H9 (cell line): ENCODE results near the gene CHN2. TPM values are rescaled to one million over a fixed set of nuclear protein-coding genes. Genes with fewer than 3 reads are reported as not detected.

ENCODE experiments used
- DNase-seq: peaks from one replicate; pipeline ENCODE4 v3.0.0-alpha.2; 2017
- H2AFZ ChIP-seq: one replicate; pipeline ENCODE4 v1.6.1; 2013; ENCODE audit warnings: mild to moderate bottlenecking, low read length, control low read depth, moderate library complexity
- H2AK5ac ChIP-seq: 2 replicates; pipeline ENCODE4 v1.6.1; 2013; ENCODE audit warnings: low read length, control low read depth, mixed read lengths; ENCODE audit not compliant: insufficient read length
- H2BK120ac ChIP-seq: one replicate; pipeline ENCODE4 v1.6.1; 2013; ENCODE audit warnings: low read depth, mild to moderate bottlenecking, low read length, control low read depth, inconsistent platforms; ENCODE audit not compliant: poor library complexity, severe bottlenecking
- H2BK12ac ChIP-seq: 2 replicates; pipeline ENCODE4 v1.6.1; 2013; ENCODE audit warnings: low read length, control low read depth, mixed read lengths, low read depth; ENCODE audit not compliant: insufficient read length
- H2BK15ac ChIP-seq: 2 replicates; pipeline ENCODE4 v1.6.1; 2013; ENCODE audit warnings: low read depth, low read length, control low read depth
- H2BK20ac ChIP-seq: one replicate; pipeline ENCODE4 v1.6.1; 2013; ENCODE audit warnings: low read depth, mild to moderate bottlenecking, low read length, control low read depth, inconsistent platforms; ENCODE audit not compliant: poor library complexity, severe bottlenecking
- H2BK5ac ChIP-seq: 2 replicates; pipeline ENCODE4 v1.6.1; 2013; ENCODE audit warnings: low read length, control low read depth, mixed read lengths; ENCODE audit not compliant: insufficient read length
- H3K14ac ChIP-seq: 2 replicates; pipeline ENCODE4 v1.6.1; 2013; ENCODE audit warnings: low read length, control low read depth; ENCODE audit not compliant: insufficient read depth
- H3K18ac ChIP-seq: 2 replicates; pipeline ENCODE4 v1.6.1; 2013; ENCODE audit warnings: low read depth, mild to moderate bottlenecking, mixed read lengths, low read length, control low read depth; ENCODE audit not compliant: insufficient read length
- H3K23ac ChIP-seq: 2 replicates; pipeline ENCODE4 v1.6.1; 2013; ENCODE audit warnings: low read length, control low read depth, mixed read lengths, low read depth; ENCODE audit not compliant: insufficient read length
- H3K23me2 ChIP-seq: 2 replicates; pipeline ENCODE4 v1.6.1; 2013; ENCODE audit warnings: low read depth, mild to moderate bottlenecking, mixed read lengths, low read length, control low read depth; ENCODE audit not compliant: insufficient read length, poor library complexity, severe bottlenecking
- H3K27ac ChIP-seq: 2 replicates; pipeline ENCODE4 v1.5.1; 2013; ENCODE audit warnings: low read length, control low read depth, mixed read lengths, low read depth; ENCODE audit not compliant: insufficient read length
- H3K27me3 ChIP-seq: 2 replicates; pipeline ENCODE4 v1.6.1; 2013; ENCODE audit warnings: low read length, control low read depth, inconsistent platforms; ENCODE audit not compliant: insufficient read depth
- H3K4ac ChIP-seq: 2 replicates; pipeline ENCODE4 v1.6.1; 2013; ENCODE audit warnings: low read depth, mild to moderate bottlenecking, control low read depth, inconsistent platforms, low read length, moderate library complexity
- H3K4me1 ChIP-seq: 2 replicates; pipeline ENCODE4 v1.6.1; 2013; ENCODE audit warnings: low read length, control low read depth, inconsistent platforms; ENCODE audit not compliant: insufficient read depth
- H3K4me2 ChIP-seq: 2 replicates; pipeline ENCODE4 v1.6.1; 2013; ENCODE audit warnings: low read length, control low read depth, mixed read lengths; ENCODE audit not compliant: insufficient read length, insufficient read depth
- H3K56ac ChIP-seq: 2 replicates; pipeline ENCODE4 v1.6.1; 2013; ENCODE audit warnings: low read depth, mild to moderate bottlenecking, mixed read lengths, low read length, control low read depth; ENCODE audit not compliant: insufficient read length
- H3K79me1 ChIP-seq: 2 replicates; pipeline ENCODE4 v1.6.1; 2013; ENCODE audit warnings: low read depth, mild to moderate bottlenecking, moderate library complexity, low read length, control low read depth, inconsistent platforms; ENCODE audit not compliant: insufficient read depth, poor library complexity, severe bottlenecking
- H3K79me2 ChIP-seq: 2 replicates; pipeline ENCODE4 v1.6.1; 2013; ENCODE audit warnings: low read length, control low read depth, inconsistent platforms; ENCODE audit not compliant: insufficient read depth
- H3K9ac ChIP-seq: 2 replicates; pipeline ENCODE4 v1.6.1; 2013; ENCODE audit warnings: low read length, control low read depth, mixed read lengths; ENCODE audit not compliant: insufficient read length; ENCODE audit errors: extremely low read depth
- H3K9me3 ChIP-seq: one replicate; pipeline ENCODE4 v1.6.1; 2013; ENCODE audit warnings: low read depth, low read length, inconsistent platforms; ENCODE audit not compliant: control insufficient read depth
- H3T11ph ChIP-seq: one replicate; pipeline ENCODE4 v1.6.1; 2013; ENCODE audit warnings: mild to moderate bottlenecking, low read length, control low read depth, inconsistent platforms
- H4K20me1 ChIP-seq: one replicate; pipeline ENCODE4 v1.6.1; 2013; ENCODE audit not compliant: control insufficient read depth, insufficient read length, insufficient read depth
- H4K5ac ChIP-seq: 2 replicates; pipeline ENCODE4 v1.6.1; 2013; ENCODE audit warnings: low read depth, mild to moderate bottlenecking, mixed read lengths, low read length, control low read depth; ENCODE audit not compliant: insufficient read length
- H4K8ac ChIP-seq: replicated peaks from 2 replicates; pipeline ENCODE4 v1.6.1; 2013; ENCODE audit warnings: low read length, control low read depth, mixed read lengths, low read depth; ENCODE audit not compliant: insufficient read length
- H4K91ac ChIP-seq: 2 replicates; pipeline ENCODE4 v1.6.1; 2013; ENCODE audit warnings: low read depth, mild to moderate bottlenecking, moderate library complexity, mixed read lengths, low read length, control low read depth; ENCODE audit not compliant: insufficient read length
- H3K27ac Mint-ChIP-seq, 3 experiments: 2 replicates in 2 of 3; 3 replicates in 1 of 3; pipeline ENCODE4 v1.8.0; 2020 to 2021; ENCODE audit warnings: mixed read lengths in 3 of 3, mild to moderate bottlenecking in 1 of 3, moderate library complexity in 1 of 3
- H3K27me3 Mint-ChIP-seq: 2 replicates; pipeline ENCODE4 v1.8.0; 2021; ENCODE audit warnings: low read depth, mild to moderate bottlenecking, moderate library complexity, mixed read lengths
- H3K36me3 Mint-ChIP-seq, 3 experiments: 2 replicates in 2 of 3; 3 replicates in 1 of 3; pipeline ENCODE4 v1.8.0; 2020 to 2021; ENCODE audit warnings: low read depth in 3 of 3, mixed read lengths in 3 of 3; ENCODE audit not compliant: insufficient read depth in 1 of 3
- H3K4me1 Mint-ChIP-seq, 2 experiments: 2 replicates each; pipeline ENCODE4 v1.8.0; 2020; ENCODE audit warnings: mixed read lengths in 2 of 2
- H3K4me3 Mint-ChIP-seq, 2 experiments: 2 replicates in 1 of 2; 3 replicates in 1 of 2; pipeline ENCODE4 v1.8.0; 2020 to 2021; ENCODE audit warnings: mild to moderate bottlenecking in 2 of 2, mixed read lengths in 2 of 2, moderate library complexity in 1 of 2
- H3K9me3 Mint-ChIP-seq, 2 experiments: 2 replicates in 1 of 2; 3 replicates in 1 of 2; pipeline ENCODE4 v1.8.0; 2020; ENCODE audit warnings: mild to moderate bottlenecking in 2 of 2, mixed read lengths in 2 of 2, moderate library complexity in 1 of 2
- CTCF ChIP-seq: fragments of 200-600 bp; sonication (generic); conservative IDR thresholded peaks from 3 replicates; pipeline ENCODE4 v1.8.0; 2021; ENCODE audit warnings: antibody characterized with exemption, mild to moderate bottlenecking
- WGBS: extraction: QIAGEN DNeasy Blood & Tissue Kit; methylation state at CpG from one replicate; pipeline ENCODE4 v1.1.7; 2013; ENCODE audit warnings: missing lambda C conversion rate, low lambda C conversion rate, mixed read lengths; ENCODE audit not compliant: insufficient read length; ENCODE audit errors: extremely low coverage; 5-methylcytosine and 5-hydroxymethylcytosine counted together
- total RNA-seq: library from RNA; stranded (reverse); gene quantifications from 2 replicates; pipeline ENCODE4 v1.2.1, GENCODE V29; 2021

Gene CHN2
- total RNA-seq, 1 experiment from 2014 or later = 3.3 TPM

GRCh38 chr7:29398011-29398410 lies 203.4 kb downstream of the CHN2 start:
- Histone ChIP-seq H3T11ph (no peak overlapping the region), H3K56ac (no peak overlapping the region), H2BK15ac (no peak overlapping the region), H3K18ac (no peak overlapping the region), H3K4me2 (no peak overlapping the region), H3K9me3 (no peaks in the 10 kb centered on the region), H2BK12ac (no peak overlapping the region), H4K8ac (no peak overlapping the region), H2BK5ac (no peak overlapping the region), H4K91ac (no peak overlapping the region), H3K23me2 (no peaks in the 10 kb centered on the region), H2BK120ac (no peak overlapping the region), H3K4ac (no peak overlapping the region), H3K79me2 (no peaks in the 10 kb centered on the region), H4K20me1 (no peaks in the 10 kb centered on the region), H2AK5ac (no peak overlapping the region), H3K23ac (no peak overlapping the region), H3K79me1 (no peaks in the 10 kb centered on the region), H3K27me3 (no peaks in the 10 kb centered on the region), H3K27ac (no peak overlapping the region), H3K4me1 (no peaks in the 10 kb centered on the region), H3K9ac (no peak overlapping the region), H4K5ac (no peak overlapping the region), H2BK20ac (no peak overlapping the region), H2AFZ (no peak overlapping the region), H3K14ac (no peak overlapping the region)
- no peak for DNase-seq
- Mint-ChIP-seq H3K27me3 (no peaks in the 10 kb centered on the region), H3K27ac (peak overlapping the region in 1 of 3 experiments; percentile 70; a peak in 1 of 7 replicates), H3K4me1 (peaks cover 2 to 10% of the 10 kb centered on the region in 2 experiments; a peak in 2 of 4 replicates), H3K36me3 (peaks cover 0 to 4% (median 0%) of the 10 kb centered on the region in 3 experiments; a peak in 1 of 7 replicates), H3K4me3 (no peak overlapping the region), H3K9me3 (no peaks in the 10 kb centered on the region)
- no CpG with 5 or more reads among the region's 4 CpGs for WGBS
- TF ChIP-seq CTCF = no peak
